T-cell (primary cell): ENCODE measurements around the gene SIGMAR1. TPM values are rescaled to one million over a fixed set of nuclear protein-coding genes. Genes with fewer than 3 reads are reported as not detected.

Experiments used
- ATAC-seq, 4 experiments: fragments of 200-7000 bp in 3 of 4; fragments of 150-1000 bp in 1 of 4; cut with Tn5 transposase; replicated peaks in 1 of 4; 1 replicate in 3 of 4; 2 replicates in 1 of 4; pipeline ENCODE4 v1.10.0; 2021; ENCODE audit warnings: moderate library complexity in 3 of 4, mild to moderate bottlenecking in 2 of 4, moderate number of reproducible peaks in 1 of 4
- CTCF ChIA-PET, 2 donors: fragments of 300-600 bp; sonication (Branson Sonifier 250); formaldehyde crosslinking; loops; one replicate each; lab custom pipeline; 2022; ENCODE audit warnings: antibody characterized with exemption in 2 of 2; lab: Charles Lee
- POLR2A ChIA-PET, 2 donors: fragments of 300-600 bp; sonication (Branson Sonifier 250); formaldehyde crosslinking; loops; one replicate each; lab custom pipeline; 2022; ENCODE audit warnings: antibody characterized with exemption in 2 of 2; lab: Charles Lee
- DNase-seq, 35 experiments: peaks; one replicate each; pipeline versions ENCODE4 v3.0.0 to v3.0.0-alpha.2; 2013 to 2023
- H3K27ac ChIP-seq: one replicate; pipeline ENCODE4 v1.5.1; 2013; ENCODE audit warnings: low read length
- H3K27me3 ChIP-seq, 2 experiments: replicated peaks in 1 of 2; 1 replicate in 1 of 2; 2 replicates in 1 of 2; pipeline versions ENCODE4 v1.6.1 to v1.7.0; 2013; ENCODE audit warnings: low read length in 1 of 2, mixed read lengths in 1 of 2; ENCODE audit not compliant: control insufficient read depth in 2 of 2, insufficient read depth in 2 of 2; ENCODE audit errors: extremely low read depth in 1 of 2
- H3K36me3 ChIP-seq, 2 donors: 1 replicate in 1 of 2; 2 replicates in 1 of 2; pipeline versions ENCODE4 v1.6.1 to v1.7.0; 2013; ENCODE audit warnings: low read length in 1 of 2; ENCODE audit not compliant: control insufficient read depth in 2 of 2, insufficient read depth in 1 of 2; ENCODE audit errors: extremely low read depth in 1 of 2
- H3K4me1 ChIP-seq, 2 experiments: 1 replicate in 1 of 2; 2 replicates in 1 of 2; pipeline versions ENCODE4 v1.6.1 to v1.7.0; 2013; ENCODE audit warnings: low read length in 2 of 2, mixed read lengths in 1 of 2; ENCODE audit not compliant: insufficient read depth in 2 of 2, control insufficient read depth in 1 of 2; ENCODE audit errors: extremely low read depth in 1 of 2
- H3K4me3 ChIP-seq, 2 donors: 1 replicate in 1 of 2; 2 replicates in 1 of 2; pipeline versions ENCODE4 v1.5.1 to v1.7.0; 2013; ENCODE audit warnings: mild to moderate bottlenecking in 2 of 2, low read length in 1 of 2, moderate library complexity in 1 of 2; ENCODE audit not compliant: control insufficient read depth in 1 of 2; ENCODE audit errors: extremely low read depth in 1 of 2
- H3K9me3 ChIP-seq: 2 replicates; pipeline ENCODE4 v1.7.0; 2013
- H3K27ac Mint-ChIP-seq, 2 donors: one replicate each; pipeline ENCODE4 v1.8.0; 2020 to 2021; ENCODE audit warnings: mild to moderate bottlenecking in 2 of 2, mixed read lengths in 2 of 2
- H3K27me3 Mint-ChIP-seq, 2 donors: one replicate each; pipeline ENCODE4 v1.8.0; 2021 to 2022; ENCODE audit warnings: mixed read lengths in 2 of 2
- H3K36me3 Mint-ChIP-seq: one replicate; pipeline ENCODE4 v1.8.0; 2021; ENCODE audit warnings: mixed read lengths
- H3K4me1 Mint-ChIP-seq, 3 donors: one replicate each; pipeline ENCODE4 v1.8.0; 2020 to 2022; ENCODE audit warnings: mixed read lengths in 3 of 3, mild to moderate bottlenecking in 1 of 3
- H3K4me3 Mint-ChIP-seq, 3 donors: one replicate each; pipeline ENCODE4 v1.8.0; 2020 to 2022; ENCODE audit warnings: mild to moderate bottlenecking in 3 of 3, mixed read lengths in 3 of 3, moderate library complexity in 3 of 3
- H3K9me3 Mint-ChIP-seq, 3 donors: one replicate each; pipeline ENCODE4 v1.8.0; 2020 to 2022; ENCODE audit warnings: mixed read lengths in 3 of 3
- WGBS: methylation state at CpG from one replicate; pipeline ENCODE4 v1.1.5; 2013; ENCODE audit warnings: missing lambda C conversion rate; ENCODE audit not compliant: insufficient coverage; 5-methylcytosine and 5-hydroxymethylcytosine counted together
- total RNA-seq, 35 experiments: library from RNA in 6 of 35; stranded (reverse) in 6 of 35; fragments of 120-200 nt in 1 of 35; gene quantifications; one replicate each; pipeline versions ENCODE4 v1.2.1 to v1.2.4 and lab custom pipeline; 2013 to 2026

The SIGMAR1 gene
- total RNA-seq, 5 donors from 2014 or later (not counting 1 experiment from before 2014, with no cell fraction given), result 27.7 to 65.9 (median 60.9) TPM

DNA sequence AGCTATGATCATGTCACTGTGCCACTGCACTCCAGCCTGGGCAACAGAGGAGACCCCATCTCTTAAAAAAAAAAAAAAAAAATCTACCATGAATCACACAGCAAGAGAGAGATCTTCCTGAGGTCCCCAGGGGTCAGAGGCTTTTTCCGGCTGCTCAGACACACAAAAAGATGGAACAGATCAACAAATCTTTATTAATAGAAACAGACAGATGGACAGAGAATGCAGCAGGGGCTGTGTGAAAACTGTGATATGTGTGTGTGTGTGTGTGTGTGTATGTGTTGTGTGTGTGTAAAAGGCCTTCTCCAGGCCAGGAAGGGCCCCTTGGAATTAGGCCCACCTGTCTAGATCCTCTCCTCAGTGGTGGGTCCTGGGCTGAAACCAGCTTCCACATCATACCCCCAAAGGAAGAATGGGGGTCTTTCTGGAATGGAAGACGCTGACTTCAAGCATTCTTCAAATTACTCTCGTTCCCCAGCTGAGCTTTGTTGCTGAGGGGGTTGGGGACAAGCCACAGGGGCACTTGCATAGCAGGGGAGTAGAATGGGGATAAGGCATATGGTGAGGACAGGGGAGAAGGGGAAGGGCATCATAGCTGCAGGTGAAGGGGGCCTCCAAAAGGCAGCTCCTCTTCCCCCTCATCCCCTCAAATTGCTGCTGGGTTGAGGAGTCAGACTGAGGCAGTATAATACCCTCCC is 2.9 kb downstream of the SIGMAR1 start:
- H3K36me3 Mint-ChIP-seq, result peaks cover 8% of the 10 kb centered on the region
- no peak for DNase-seq
- Histone ChIP-seq H3K27me3 (peaks cover 3 to 12% of the 10 kb centered on the region in 2 experiments), H3K27ac (no peak overlapping the region), H3K36me3 (peaks cover 3 to 9% of the 10 kb centered on the region in 2 donors), H3K4me3 (no peak overlapping the region), H3K4me1 (peaks cover 13 to 40% of the 10 kb centered on the region in 2 experiments), H3K9me3 (no peaks in the 10 kb centered on the region)
- peaks cover 9% of the 10 kb centered on the region in 2 donors for H3K27me3 Mint-ChIP-seq
- H3K9me3 Mint-ChIP-seq, result no peaks in the 10 kb centered on the region
- WGBS, result no CpG with 5 or more reads among the region's 3 CpGs
- no peak for ATAC-seq
- H3K4me1 Mint-ChIP-seq, result peaks cover 29 to 45% (median 32%) of the 10 kb centered on the region in 3 donors
- no peak overlapping the region for H3K27ac Mint-ChIP-seq
- POLR2A ChIA-PET, result interaction anchor here (0.6 to 1.7 kb wide), 2 partner anchors 14 to 260 kb away, joined by 3 to 6 read pairs; partner anchors contain the start of gene DCTN3 (in 1 of the 2)
- CTCF ChIA-PET, result interaction anchor here (0.6 to 4.4 kb wide), 25 partner anchors 8 to 261 kb away, joined by 3 to 31 read pairs (median 5); partner anchors contain the start of genes DCTN3 (in 2 of the 2), GALT (in 2 of the 2), RPP25L (in 2 of the 2) and IL11RA (in 1 of the 2)
- H3K4me3 Mint-ChIP-seq, result peak overlapping the region in 1 of 3 donors; percentile 31

DNA sequence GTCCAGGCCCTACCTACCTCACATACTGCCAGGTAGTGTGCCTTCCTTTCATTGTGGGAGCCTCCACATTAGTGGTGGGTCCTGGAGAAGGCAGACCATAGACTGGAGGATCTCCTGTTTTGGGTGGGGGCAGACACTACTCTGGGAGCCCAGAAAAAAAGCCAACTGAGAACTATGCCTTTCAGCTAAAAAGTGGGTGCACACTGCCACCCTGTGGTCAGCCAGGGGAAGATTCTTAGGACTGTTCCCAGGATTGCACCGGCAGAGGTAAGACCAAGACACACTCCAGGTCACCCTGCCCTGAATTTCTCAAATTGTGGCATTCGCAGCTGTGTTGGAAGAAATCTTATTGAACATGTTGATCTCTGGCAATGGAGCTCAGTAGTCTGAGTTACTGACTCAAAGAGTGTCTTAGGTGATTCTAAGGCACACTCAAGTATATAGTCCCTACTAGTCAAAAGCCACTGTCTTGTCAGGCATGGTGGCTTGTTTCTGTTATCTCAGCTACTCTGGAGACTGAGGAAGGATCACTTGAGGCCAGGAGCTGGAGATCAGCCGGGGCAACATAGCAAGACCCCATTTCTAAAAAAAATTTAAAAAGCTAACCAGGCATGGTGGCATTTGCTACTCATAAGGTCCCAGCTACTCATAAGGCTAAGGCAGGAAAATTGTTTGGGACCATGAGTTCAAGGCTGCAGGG is 3.6 kb downstream of the SIGMAR1 start:
- ATAC-seq (peak in 3 of 4 experiments; percentile 11 to 28 (median 20)), DNase-seq (peak; percentile 38 to 85 (median 68))
- Mint-ChIP-seq H3K36me3 (peaks cover 8% of the 10 kb centered on the region), H3K27ac (no peak overlapping the region), H3K27me3 (peaks cover 16% of the 10 kb centered on the region in 2 donors), H3K9me3 (no peaks in the 10 kb centered on the region), H3K4me1 (peaks cover 34 to 49% (median 39%) of the 10 kb centered on the region in 3 donors), H3K4me3 (peak overlapping the region in 1 of 3 donors; percentile 4)
- WGBS, result 30% methylated on average over 2 of the region's 3 CpGs
- H3K27ac ChIP-seq, result no peak overlapping the region
- ChIA-PET POLR2A (interaction anchor here (0.6 to 1.7 kb wide), 2 partner anchors 14 to 260 kb away, joined by 3 to 6 read pairs; partner anchors contain the start of gene DCTN3 (in 1 of the 2)), CTCF (interaction anchor here (0.6 to 4.4 kb wide), 23 partner anchors 9 to 436 kb away, joined by 3 to 31 read pairs (median 7); partner anchors contain the start of genes DCTN3 (in 2 of the 2), GALT (in 2 of the 2), RPP25L (in 2 of the 2) and IL11RA (in 1 of the 2))
- peaks cover 3 to 9% of the 10 kb centered on the region in 2 donors for H3K36me3 ChIP-seq
- H3K27me3 ChIP-seq, result peaks cover 7 to 19% of the 10 kb centered on the region in 2 experiments
- H3K9me3 ChIP-seq, result no peaks in the 10 kb centered on the region
- no peak overlapping the region for H3K4me3 ChIP-seq
- peaks cover 13 to 46% of the 10 kb centered on the region in 2 experiments for H3K4me1 ChIP-seq

- H3K27me3 Mint-ChIP-seq, result peaks cover 21 to 22% of the 10 kb centered on the region in 2 donors
- Histone ChIP-seq H3K4me1 (peaks cover 14 to 46% of the 10 kb centered on the region in 2 experiments), H3K36me3 (peaks cover 3 to 9% of the 10 kb centered on the region in 2 donors), H3K27me3 (peaks cover 10 to 25% of the 10 kb centered on the region in 2 experiments), H3K4me3 (no peak overlapping the region), H3K27ac (no peak overlapping the region), H3K9me3 (no peaks in the 10 kb centered on the region)
- 87% methylated on average over 3 of the region's 5 CpGs for WGBS
- ChIA-PET CTCF (interaction anchor here (0.6 to 4.4 kb wide), 18 partner anchors 8 to 302 kb away, joined by 3 to 31 read pairs (median 6); partner anchors contain the start of genes DCTN3 (in 2 of the 2), GALT (in 2 of the 2), RPP25L (in 2 of the 2) and IL11RA (in 1 of the 2)), POLR2A (interaction anchor here in 1 of 2 donors (1.7 kb wide), 1 partner anchor 13 kb away, joined by 6 read pairs; the partner anchor contains the start of gene DCTN3)
- H3K36me3 Mint-ChIP-seq, result peaks cover 8% of the 10 kb centered on the region
- no peak overlapping the region for H3K4me3 Mint-ChIP-seq
- ATAC-seq, result no peak
- no peak for DNase-seq
- peaks cover 33 to 46% (median 37%) of the 10 kb centered on the region in 3 donors for H3K4me1 Mint-ChIP-seq
- H3K9me3 Mint-ChIP-seq, result no peaks in the 10 kb centered on the region
- no peak overlapping the region for H3K27ac Mint-ChIP-seq
Measured at GRCh38 chr9:34633166-34633565, 4.4 kb downstream of the SIGMAR1 start.

GRCh38 chr9:34630402-34631154 is 7.0 kb downstream of the SIGMAR1 start:
- Histone ChIP-seq H3K4me3 (no peak overlapping the region), H3K27me3 (peaks cover 17 to 48% of the 10 kb centered on the region in 2 experiments), H3K4me1 (peaks cover 6 to 31% of the 10 kb centered on the region in 2 experiments), H3K36me3 (peaks cover 3 to 9% of the 10 kb centered on the region in 2 donors), H3K27ac (no peak overlapping the region), H3K9me3 (no peaks in the 10 kb centered on the region)
- peaks cover 22 to 37% (median 27%) of the 10 kb centered on the region in 3 donors for H3K4me1 Mint-ChIP-seq
- H3K9me3 Mint-ChIP-seq, result no peaks in the 10 kb centered on the region
- DNase-seq (no peak), ATAC-seq (no peak)
- WGBS, result 58% methylated on average over 4 of the region's 5 CpGs
- POLR2A ChIA-PET, result no interaction called here
- H3K27me3 Mint-ChIP-seq, result peaks cover 43 to 45% of the 10 kb centered on the region in 2 donors
- peak overlapping the region in 1 of 2 donors; percentile 33 for H3K27ac Mint-ChIP-seq
- CTCF ChIA-PET, result interaction anchor here in 1 of 2 donors (0.6 to 1.5 kb wide), 2 partner anchors 10 to 704 kb away, joined by 3 to 4 read pairs; partner anchors contain the start of gene DCTN3
- H3K36me3 Mint-ChIP-seq, result peaks cover 8% of the 10 kb centered on the region
- H3K4me3 Mint-ChIP-seq, result peak overlapping the region; percentile 56 to 84 (median 71)

GRCh38 chr9:34629491-34629808 is 8.1 kb downstream of the SIGMAR1 start:
- Histone ChIP-seq H3K4me3 (peak overlapping the region in 1 of 2 donors; percentile 64), H3K27me3 (peaks cover 19 to 59% of the 10 kb centered on the region in 2 experiments), H3K4me1 (peaks cover 4 to 31% of the 10 kb centered on the region in 2 experiments), H3K27ac (no peak overlapping the region), H3K9me3 (no peaks in the 10 kb centered on the region), H3K36me3 (no peaks in the 10 kb centered on the region)
- ATAC-seq (no peak), DNase-seq (no peak)
- no peak overlapping the region for H3K27ac Mint-ChIP-seq
- WGBS, result 30% methylated on average over 3 of the region's 5 CpGs
- CTCF ChIA-PET, result interaction anchor here (0.6 to 1.5 kb wide), 2 partner anchors 9 to 174 kb away, joined by 4 to 6 read pairs; partner anchors contain the start of gene DCTN3 (in 1 of the 2)
- no peaks in the 10 kb centered on the region for H3K9me3 Mint-ChIP-seq
- no peaks in the 10 kb centered on the region for H3K36me3 Mint-ChIP-seq
- peaks cover 43 to 49% of the 10 kb centered on the region in 2 donors for H3K27me3 Mint-ChIP-seq
- peaks cover 19 to 27% (median 25%) of the 10 kb centered on the region in 3 donors for H3K4me1 Mint-ChIP-seq
- POLR2A ChIA-PET, result no interaction called here
- peak overlapping the region; percentile 71 to 84 (median 83) for H3K4me3 Mint-ChIP-seq
